H1 (cell line): Measurements from ENCODE around the gene GAS2. TPM values are rescaled to one million over a fixed set of nuclear protein-coding genes. Genes with fewer than 3 reads are reported as not detected.

Source experiments
- CTCF ChIA-PET: fragments of 300-600 bp; sonication (Branson Sonifier 250); formaldehyde crosslinking; loops from one replicate; lab custom pipeline; 2021; ENCODE audit not compliant: partially characterized antibody; lab: Charles Lee
- POLR2A ChIA-PET: fragments of 300-600 bp; sonication (Branson Sonifier 250); formaldehyde crosslinking; loops from one replicate; lab custom pipeline; 2021; ENCODE audit warnings: inconsistent platforms; ENCODE audit not compliant: partially characterized antibody; lab: Charles Lee
- DNase-seq, 2 experiments: peaks; one replicate each; pipeline versions ENCODE4 v3.0.0 to v3.0.0-alpha.2; 2010 to 2022; ENCODE audit warnings: low spot score in 2 of 2, low read depth in 1 of 2, mixed read lengths in 1 of 2
- FAIRE-seq: peaks from 2 replicates; lab custom pipeline; 2011; peaks lifted over from hg19 to GRCh38; lab: Jason Lieb, UNC
- H2AFZ ChIP-seq: 2 replicates; pipeline ENCODE4 v1.8.1; 2012; ENCODE audit warnings: low read length, inconsistent platforms
- H2AK5ac ChIP-seq: 2 replicates; pipeline ENCODE4 v1.6.1; 2013; ENCODE audit warnings: low read depth, low read length
- H2BK120ac ChIP-seq: replicated peaks from 2 replicates; pipeline ENCODE3; 2013; ENCODE audit warnings: low read depth, low read length, inconsistent platforms
- H2BK12ac ChIP-seq: 2 replicates; pipeline ENCODE4 v1.6.1; 2013; ENCODE audit warnings: low read depth, low read length
- H2BK15ac ChIP-seq: 2 replicates; pipeline ENCODE4 v1.6.1; 2013; ENCODE audit warnings: low read length
- H2BK20ac ChIP-seq: 2 replicates; pipeline ENCODE4 v1.6.1; 2013; ENCODE audit warnings: low read length
- H2BK5ac ChIP-seq: 2 replicates; pipeline ENCODE4 v1.6.1; 2013; ENCODE audit warnings: low read depth, low read length
- H3K14ac ChIP-seq: 2 replicates; pipeline ENCODE4 v1.6.1; 2013; ENCODE audit warnings: inconsistent platforms; ENCODE audit not compliant: insufficient read length
- H3K18ac ChIP-seq: 2 replicates; pipeline ENCODE4 v1.6.1; 2013; ENCODE audit warnings: low read length; ENCODE audit errors: extremely low read depth
- H3K23ac ChIP-seq: 2 replicates; pipeline ENCODE4 v1.6.1; 2013; ENCODE audit warnings: inconsistent platforms; ENCODE audit not compliant: insufficient read length
- H3K23me2 ChIP-seq: 2 replicates; pipeline ENCODE4 v1.6.1; 2013; ENCODE audit warnings: low read depth, low read length
- H3K27ac ChIP-seq: 2 replicates; pipeline ENCODE4 v1.6.1; 2011; ENCODE audit warnings: low read depth, low read length, inconsistent platforms
- H3K27me3 ChIP-seq, 4 experiments: replicated peaks in 1 of 4; 1 replicate in 1 of 4; 2 replicates in 3 of 4; pipeline versions ENCODE4 v1.6.1 to v1.8.1; 2011 to 2013; ENCODE audit warnings: low read length in 3 of 4, mild to moderate bottlenecking in 3 of 4, inconsistent platforms in 2 of 4, mixed read lengths in 2 of 4, moderate library complexity in 1 of 4; ENCODE audit not compliant: control insufficient read depth in 3 of 4, insufficient read depth in 3 of 4; ENCODE audit errors: extremely low read depth in 1 of 4
- H3K36me3 ChIP-seq, 4 experiments: 2 replicates each; pipeline versions ENCODE4 v1.6.1 to v1.8.1; 2011 to 2013; ENCODE audit warnings: mild to moderate bottlenecking in 4 of 4, low read length in 3 of 4, moderate library complexity in 2 of 4, control low read depth in 1 of 4, inconsistent platforms in 1 of 4; ENCODE audit not compliant: insufficient read depth in 4 of 4, control insufficient read depth in 2 of 4
- H3K4ac ChIP-seq: replicated peaks from 2 replicates; pipeline ENCODE3; 2013; ENCODE audit warnings: low read length, low read depth, mixed read lengths, inconsistent platforms; ENCODE audit not compliant: insufficient read length
- H3K4me1 ChIP-seq, 4 experiments: replicated peaks in 1 of 4; 1 replicate in 1 of 4; 2 replicates in 3 of 4; pipeline versions ENCODE4 v1.6.1 to v1.8.1; 2011 to 2013; ENCODE audit warnings: low read length in 3 of 4, inconsistent platforms in 2 of 4, mixed read lengths in 1 of 4; ENCODE audit not compliant: insufficient read depth in 4 of 4, control insufficient read depth in 3 of 4
- H3K4me2 ChIP-seq, 2 experiments: 2 replicates each; pipeline versions ENCODE4 v1.6.1 to v1.8.1; 2011 to 2013; ENCODE audit warnings: low read depth in 2 of 2, low read length in 2 of 2, control low read depth in 1 of 2, inconsistent platforms in 1 of 2, mild to moderate bottlenecking in 1 of 2; ENCODE audit not compliant: insufficient read depth in 1 of 2
- H3K4me3 ChIP-seq, 4 experiments: fragments of 200-600, 300-600 bp in 1 of 4; sonication (generic), shearing (Covaris generic), sonication (Bioruptor Twin) in 1 of 4; 2 replicates each; pipeline versions ENCODE4 v1.5.1 to v1.8.1; 2011 to 2016; ENCODE audit warnings: low read length in 4 of 4, low read depth in 3 of 4, control low read depth in 2 of 4, inconsistent platforms in 2 of 4, mild to moderate bottlenecking in 2 of 4, mixed read lengths in 1 of 4, moderate library complexity in 1 of 4; ENCODE audit not compliant: insufficient read depth in 2 of 4; ENCODE audit errors: extremely low read depth in 1 of 4
- H3K56ac ChIP-seq: replicated peaks from 2 replicates; pipeline ENCODE3; 2013; ENCODE audit warnings: low read depth, mild to moderate bottlenecking, mixed read lengths, low read length, inconsistent platforms; ENCODE audit not compliant: insufficient read length
- H3K79me1 ChIP-seq: 2 replicates; pipeline ENCODE4 v1.6.1; 2013; ENCODE audit warnings: low read depth, low read length, control low read depth
- H3K79me2 ChIP-seq, 2 experiments: 2 replicates each; pipeline versions ENCODE4 v1.6.1 to v1.8.1; 2012 to 2013; ENCODE audit warnings: low read length in 2 of 2, mild to moderate bottlenecking in 2 of 2, inconsistent platforms in 1 of 2; ENCODE audit not compliant: insufficient read depth in 2 of 2, control insufficient read depth in 1 of 2
- H3K9ac ChIP-seq, 4 experiments: replicated peaks in 1 of 4; 1 replicate in 1 of 4; 2 replicates in 3 of 4; pipeline versions ENCODE4 v1.6.1 to v1.8.1; 2011 to 2013; ENCODE audit warnings: low read depth in 3 of 4, low read length in 3 of 4, control low read depth in 2 of 4, mild to moderate bottlenecking in 2 of 4, moderate library complexity in 2 of 4, inconsistent platforms in 1 of 4; ENCODE audit errors: extremely low read depth in 1 of 4
- H3K9me3 ChIP-seq, 2 experiments: 2 replicates each; pipeline versions ENCODE4 v1.6.1 to v1.8.1; 2012 to 2013; ENCODE audit warnings: mild to moderate bottlenecking in 2 of 2, moderate library complexity in 2 of 2, control low read depth in 1 of 2, inconsistent platforms in 1 of 2, low read depth in 1 of 2, low read length in 1 of 2, mixed read lengths in 1 of 2; ENCODE audit not compliant: insufficient read depth in 2 of 2
- H4K20me1 ChIP-seq, 2 experiments: replicated peaks in 1 of 2; 2 replicates each; pipeline versions ENCODE3 to v1.8.1; 2011 to 2013; ENCODE audit warnings: inconsistent platforms in 2 of 2, low read length in 2 of 2, mild to moderate bottlenecking in 1 of 2; ENCODE audit not compliant: insufficient read depth in 2 of 2, control insufficient read depth in 1 of 2
- H4K5ac ChIP-seq: 2 replicates; pipeline ENCODE4 v1.6.1; 2013; ENCODE audit warnings: low read length, low read depth, mixed read lengths, inconsistent platforms; ENCODE audit not compliant: insufficient read length
- H4K8ac ChIP-seq: 2 replicates; pipeline ENCODE4 v1.8.0; 2013; ENCODE audit warnings: mild to moderate bottlenecking, moderate library complexity, low read length, inconsistent platforms; ENCODE audit not compliant: insufficient read depth; ENCODE audit errors: extremely low read depth
- H4K91ac ChIP-seq: replicated peaks from 2 replicates; pipeline ENCODE3; 2013; ENCODE audit warnings: low read length, mixed read lengths, inconsistent platforms; ENCODE audit not compliant: insufficient read length
- EZH2 ChIP-seq: fragments of 200-600 bp; sonication (generic); IDR thresholded peaks from 2 replicates; pipeline ENCODE4 v1.7.1; 2012; ENCODE audit warnings: low read depth, mild to moderate bottlenecking, moderate library complexity, low read length, inconsistent platforms; ENCODE audit not compliant: severe bottlenecking
- FOSL1 ChIP-seq: IDR thresholded peaks from 2 replicates; pipeline ENCODE4 v1.6.1; 2011; ENCODE audit warnings: mild to moderate bottlenecking, low read depth, low read length, moderate library complexity; ENCODE audit not compliant: insufficient read depth
- MAX ChIP-seq: IDR thresholded peaks from 2 replicates; pipeline ENCODE4 v1.6.1; 2012; ENCODE audit warnings: inconsistent platforms
- polyA plus RNA-seq, 7 experiments: library from polyadenylated mRNA; depleted of rRNA in 3 of 7; stranded (reverse) in 5 of 7; unstranded in 2 of 7; fragments of >200 nt in 5 of 7; fragments of 200-250 nt in 2 of 7; gene quantifications; 1 replicate in 5 of 7; 2 replicates in 1 of 7; 4 replicates in 1 of 7; pipeline versions ENCODE4 v1.2.1 to v1.2.3, GENCODE V29; 2011 to 2013; ENCODE audit warnings: missing spikeins in 2 of 7, mixed read lengths in 2 of 7
- total RNA-seq: library from RNA; stranded (reverse); fragmentation: NEBNext Ultra II Directional; extraction: Animal tissue kit (Norgen Biotek cat#: 25700); gene quantifications from 2 replicates; pipeline ENCODE4 v1.2.1, GENCODE V29; 2021

Gene GAS2
- total and polyA plus RNA-seq, 2 of the 8 experiments (the other 6 are each of a cell fraction or from before 2014, with no cell fraction given): 0.70 to 1.7 TPM

- ChIA-PET CTCF (interaction anchor here (1.1 to 1.4 kb wide), 3 partner anchors 114 to 152 kb away, joined by 3 to 4 read pairs (median 3); no protein-coding TSS in a partner anchor), POLR2A (no interaction called here)
- no peak for DNase-seq
- Histone ChIP-seq H3K23ac (no peak overlapping the region), H2BK12ac (no peak overlapping the region), H3K4me1 (no peaks in the 10 kb centered on the region), H3K36me3 (no peaks in the 10 kb centered on the region), H3K79me2 (no peaks in the 10 kb centered on the region), H3K4me2 (no peak overlapping the region), H3K23me2 (no peaks in the 10 kb centered on the region), H3K9ac (no peak overlapping the region), H3K79me1 (no peaks in the 10 kb centered on the region), H4K20me1 (no peaks in the 10 kb centered on the region), H3K9me3 (no peaks in the 10 kb centered on the region), H4K91ac (no peak overlapping the region), H2BK15ac (no peak overlapping the region), H3K4ac (no peak overlapping the region), H3K4me3 (no peak overlapping the region), H2BK5ac (no peak overlapping the region), H3K14ac (no peak overlapping the region), H3K27me3 (no peaks in the 10 kb centered on the region), H2AK5ac (no peak overlapping the region), H2BK120ac (no peak overlapping the region), H4K5ac (no peak overlapping the region), H2BK20ac (no peak overlapping the region), H3K18ac (no peak overlapping the region), H4K8ac (no peak overlapping the region), H3K56ac (no peak overlapping the region), H3K27ac (no peak overlapping the region), H2AFZ (no peak overlapping the region; the same call in 1 of the 2 replicates)
- FAIRE-seq: no peak
- TF ChIP-seq MAX: no peak
- no peak for TF ChIP-seq EZH2
- no peak for TF ChIP-seq FOSL1
These were observed 118.8 kb downstream of the GAS2 start for GRCh38 chr11:22785251-22785650.
